Stimulated activated CD4-positive, alpha-beta T cell treated with anti-CD3 and anti-CD28 coated beads, Interleukin-2, amount 100 ng/mL, for 24 hours (primary cell): ENCODE measurements around the gene DUOXA2.
"Not testable (repeated sequence)": the region's sequence is repeated elsewhere in the genome, so short reads cannot be mapped to it uniquely, and the experiment has no call there.

Experiments used
- DNase-seq, 2 donors: peaks; one replicate each; pipeline ENCODE4 v3.0.0-alpha.2; 2020

The DUOXA2 gene

GRCh38 chr15:45118131-45118588, 4.0 kb downstream of the DUOXA2 start:
- DNase-seq, result peak; percentile 88

GRCh38 chr15:45118996-45119395, 4.9 kb downstream of the DUOXA2 start:
- DNase-seq, result no peak

GRCh38 chr15:45120081-45120972, 6.2 kb downstream of the DUOXA2 start:
- DNase-seq, result no peak

GRCh38 chr15:45121020-45121419, 6.9 kb downstream of the DUOXA2 start:
- no peak for DNase-seq

GRCh38 chr15:45121706-45122417, 7.7 kb downstream of the DUOXA2 start:
- no peak for DNase-seq

- no peak for DNase-seq
These were observed 8.6 kb downstream of the DUOXA2 start for GRCh38 chr15:45122719-45123118.

- DNase-seq, result no peak
These were observed 9.3 kb downstream of the DUOXA2 start for GRCh38 chr15:45123397-45123796.

GRCh38 chr15:45126535-45127158, 12.5 kb downstream of the DUOXA2 start:
- peak; percentile 34 to 56 for DNase-seq

GRCh38 chr15:45128971-45129639, 15.0 kb downstream of the DUOXA2 start:
- DNase-seq, result no peak

GRCh38 chr15:45129651-45130129, 15.6 kb downstream of the DUOXA2 start, which contains the start of the genes DUOX1 and DUOXA1:
Gene DUOX1 (plus strand): TSS chr15:45129994. CDS start chr15:45131967, 1,973 bp downstream.
Gene DUOXA1 (minus strand): TSS chr15:45129879. CDS start chr15:45123014, 6,865 bp downstream.
- peak; percentile 38 to 57 for DNase-seq

GRCh38 chr15:45130291-45131000, 16.3 kb downstream of the DUOXA2 start:
- DNase-seq, result no peak

- DNase-seq, result no peak
These were observed 17.4 kb downstream of the DUOXA2 start for GRCh38 chr15:45131510-45131909.

GRCh38 chr15:45132844-45133560, 18.9 kb downstream of the DUOXA2 start:
- DNase-seq, result no peak

GRCh38 chr15:45133561-45133920, 19.4 kb downstream of the DUOXA2 start:
- DNase-seq, result no peak

- DNase-seq, result no peak
These were observed 19.9 kb downstream of the DUOXA2 start for GRCh38 chr15:45134046-45134445.

- peak in 1 of 2 donors; percentile 37 for DNase-seq
These were observed 20.8 kb downstream of the DUOXA2 start for GRCh38 chr15:45134682-45135604.

GRCh38 chr15:45135705-45136377, 21.7 kb downstream of the DUOXA2 start:
- DNase-seq, result not testable (repeated sequence)

- DNase-seq, result peak in 1 of 2 donors; percentile 19
These were observed 22.2 kb downstream of the DUOXA2 start for GRCh38 chr15:45136378-45136764.

- DNase-seq, result no peak
These were observed 23.6 kb downstream of the DUOXA2 start for GRCh38 chr15:45137703-45138102.
